GM10248 (cell line): ENCODE results near the gene CD300A.

Source experiments
- CTCF ChIA-PET: fragments of 300-600 bp; sonication (Branson Sonifier 250); formaldehyde crosslinking; extraction: SDS; loops from one replicate; lab custom pipeline; 2021; ENCODE audit warnings: antibody characterized with exemption; lab: Yijun Ruan, JAX
- POLR2A ChIA-PET: fragments of 350-650 bp; sonication (Branson Sonifier 250); formaldehyde crosslinking; extraction: SDS; loops from one replicate; lab custom pipeline; 2020; ENCODE audit warnings: antibody characterized with exemption; lab: Yijun Ruan, JAX
- DNase-seq: peaks from one replicate; pipeline ENCODE4 v3.0.0; 2012; ENCODE audit errors: extremely low spot score
- CTCF ChIP-seq: IDR thresholded peaks from 2 replicates; pipeline ENCODE4 v1.5.1; 2012; ENCODE audit warnings: mild to moderate bottlenecking, low read depth; ENCODE audit errors: extremely low read depth, missing control alignments, control extremely low read depth

The CD300A gene

DNA sequence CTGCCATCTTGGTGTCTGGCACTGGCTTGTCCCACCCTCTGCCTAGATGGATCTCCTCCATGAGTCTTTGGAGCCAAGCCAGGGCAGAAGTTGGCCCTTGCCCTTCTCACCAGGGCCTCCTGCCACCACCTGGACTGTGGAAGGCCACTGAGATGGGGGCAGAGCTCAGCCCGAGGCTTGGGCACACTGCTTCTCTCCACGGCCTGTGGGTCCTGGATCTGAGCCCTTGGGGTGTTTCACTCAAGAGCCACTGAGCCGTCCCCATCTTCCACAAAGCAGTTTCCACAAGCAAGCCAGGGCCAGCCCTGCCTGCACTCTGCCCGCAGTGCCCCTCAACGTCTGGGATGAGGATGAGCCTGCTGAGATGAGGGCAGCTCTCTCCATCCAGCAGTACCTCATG lies 16.7 kb upstream of the CD300A start:
- ChIA-PET POLR2A (no interaction called here), CTCF (interaction anchor here (0.8 to 7.4 kb wide), 4 partner anchors 8 to 82 kb away, joined by 3 to 52 read pairs (median 4); partner anchors contain the start of gene GPR142)
- no peak for DNase-seq
- TF ChIP-seq CTCF: no peak

- no peak for TF ChIP-seq CTCF
- ChIA-PET POLR2A (no interaction called here), CTCF (interaction anchor here (0.8 to 1.1 kb wide), 2 partner anchors 38 to 39 kb away, joined by 3 read pairs; no protein-coding TSS in a partner anchor)
- no peak for DNase-seq
Measured at GRCh38 chr17:74450231-74450630, 16.2 kb upstream of the CD300A start.

GRCh38 chr17:74450925-74451403 lies 15.5 kb upstream of the CD300A start:
- DNase-seq: no peak
- ChIA-PET CTCF (interaction anchor here (1.0 to 1.1 kb wide), 2 partner anchors 38 to 66 kb away, joined by 3 read pairs; no protein-coding TSS in a partner anchor), POLR2A (no interaction called here)
- no peak for TF ChIP-seq CTCF

DNA sequence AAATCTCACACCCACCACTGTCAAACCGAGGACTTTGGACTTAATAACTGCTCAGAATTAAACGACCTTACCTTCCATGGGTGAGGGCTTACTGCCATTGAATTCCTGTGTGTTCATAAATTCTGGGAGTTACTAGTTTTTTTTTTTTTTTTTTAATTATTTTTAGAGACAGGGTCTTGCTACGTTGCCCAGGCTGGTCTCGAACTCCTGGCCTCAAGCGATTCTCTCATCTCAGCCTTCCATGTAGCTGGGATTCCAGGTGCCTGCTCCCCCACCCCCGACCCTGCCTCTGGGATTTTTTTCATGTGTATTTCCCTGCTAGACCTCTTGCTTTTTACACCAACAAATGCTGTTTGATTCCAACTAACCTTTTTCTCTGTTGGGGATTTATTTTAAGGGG lies 14.9 kb upstream of the CD300A start:
- POLR2A ChIA-PET: no interaction called here
- CTCF ChIA-PET: interaction anchor here (1.0 kb wide), 1 partner anchor 67 kb away, joined by 3 read pairs; no protein-coding TSS in a partner anchor

GRCh38 chr17:74452033-74452840 lies 14.2 kb upstream of the CD300A start:
- TF ChIP-seq CTCF: no peak
- no peak for DNase-seq
- CTCF ChIA-PET: interaction anchor here (1.0 to 1.1 kb wide), 2 partner anchors 47 to 67 kb away, joined by 3 read pairs; no protein-coding TSS in a partner anchor
- POLR2A ChIA-PET: no interaction called here

More for the DNA sequence above, 14.9 kb upstream of the CD300A start:
- no peak for TF ChIP-seq CTCF
- DNase-seq: no peak

- CTCF ChIA-PET: interaction anchor here (0.8 to 1.4 kb wide), 5 partner anchors 8 to 80 kb away, joined by 3 to 6 read pairs (median 4); partner anchors contain the start of gene CD300A
- TF ChIP-seq CTCF: no peak
- POLR2A ChIA-PET: no interaction called here
- DNase-seq: no peak
Measured at GRCh38 chr17:74452841-74453661, 13.4 kb upstream of the CD300A start.
